ENCODE data around the gene USP28. TPM values are rescaled to one million over a fixed set of nuclear protein-coding genes. Genes with fewer than 3 reads are reported as not detected.

Gene USP28
- total and polyA plus RNA-seq, 2 of the 8 experiments (the other 6 are each of a cell fraction or from before 2014, with no cell fraction given) = 82.6 to 119 TPM

- ChIA-PET POLR2A (ENCODE audit: partially characterized antibody) (interaction anchor here (1.0 kb wide), 1 partner anchor 10 kb away, joined by 3 read pairs; no protein-coding TSS in a partner anchor), CTCF (ENCODE audit: partially characterized antibody) (interaction anchor here (0.6 to 8.0 kb wide), 24 partner anchors 7 to 359 kb away, joined by 3 to 112 read pairs (median 4); partner anchors contain the start of gene HTR3A)
- WGBS, 2 experiments (ENCODE audit: extremely low coverage in 1 of 2, insufficient coverage in 1 of 2, insufficient read length in 1 of 2, insufficient replicate concordance in 2 of 2, low coverage in 1 of 2, low lambda C conversion rate in 2 of 2, missing lambda C conversion rate in 1 of 2) = 91% methylated on average over 1 of the region's 1 CpG; no CpG with 5 or more reads in 1 of the 2 experiments
- Histone ChIP-seq H3K79me1 (ENCODE audit: low read depth, low read length) (no peaks in the 10 kb centered on the region), H3K9me3 (ENCODE audit: insufficient read depth in 2 of 2, low read depth in 1 of 2, low read length in 1 of 2) (no peaks in the 10 kb centered on the region), H2AFZ (ENCODE audit: low read length) (no peak overlapping the region), H3K9ac (replicated peaks in 1 of 4; ENCODE audit: extremely low read depth in 1 of 4, low read depth in 3 of 4, low read length in 3 of 4) (no peak overlapping the region), H3K27ac (ENCODE audit: low read depth, low read length) (no peak overlapping the region), H3K4ac (replicated peaks; ENCODE audit: insufficient read length, low read depth, low read length) (no peak overlapping the region), H3K36me3 (ENCODE audit: control insufficient read depth in 2 of 4, insufficient read depth in 4 of 4, low read length in 3 of 4) (no peaks in the 10 kb centered on the region), H2BK120ac (replicated peaks; ENCODE audit: low read depth, low read length) (no peak overlapping the region), H4K20me1 (replicated peaks in 1 of 2; ENCODE audit: control insufficient read depth in 1 of 2, insufficient read depth in 2 of 2, low read length in 2 of 2) (no peaks in the 10 kb centered on the region), H3K18ac (ENCODE audit: extremely low read depth, low read length) (no peak overlapping the region), H3K79me2 (ENCODE audit: control insufficient read depth in 1 of 2, insufficient read depth in 2 of 2, low read length in 2 of 2) (no peaks in the 10 kb centered on the region), H2BK20ac (ENCODE audit: low read length) (no peak overlapping the region), H2AK5ac (ENCODE audit: low read depth, low read length) (no peak overlapping the region), H3K14ac (ENCODE audit: insufficient read length) (no peak overlapping the region), H3K4me1 (replicated peaks in 1 of 4; ENCODE audit: control insufficient read depth in 3 of 4, insufficient read depth in 4 of 4, low read length in 3 of 4) (peaks cover 0 to 9% (median 3%) of the 10 kb centered on the region in 4 experiments; a peak in 1 of 7 replicates), H2BK15ac (ENCODE audit: low read length) (no peak overlapping the region), H3K23me2 (ENCODE audit: low read depth, low read length) (no peaks in the 10 kb centered on the region), H4K5ac (ENCODE audit: insufficient read length, low read depth, low read length) (no peak overlapping the region), H3K4me3 (ENCODE audit: extremely low read depth in 1 of 4, insufficient read depth in 2 of 4, low read depth in 3 of 4, low read length in 4 of 4) (no peak overlapping the region), H3K4me2 (ENCODE audit: insufficient read depth in 1 of 2, low read depth in 2 of 2, low read length in 2 of 2) (no peak overlapping the region), H3K56ac (replicated peaks; ENCODE audit: insufficient read length, low read depth, low read length) (no peak overlapping the region), H3K23ac (ENCODE audit: insufficient read length) (no peak overlapping the region), H2BK5ac (ENCODE audit: low read depth, low read length) (no peak overlapping the region), H4K8ac (ENCODE audit: extremely low read depth, insufficient read depth, low read length) (no peak overlapping the region), H4K91ac (replicated peaks; ENCODE audit: insufficient read length, low read length) (no peak overlapping the region), H2BK12ac (ENCODE audit: low read depth, low read length) (no peak overlapping the region), H3K27me3 (replicated peaks in 1 of 4; ENCODE audit: control insufficient read depth in 3 of 4, extremely low read depth in 1 of 4, insufficient read depth in 3 of 4, low read length in 3 of 4) (no peaks in the 10 kb centered on the region)
- DNase-seq (ENCODE audit: low read depth in 1 of 2, low spot score in 2 of 2) = no peak
- FAIRE-seq = no peak
- no peak for TF ChIP-seq SAP30 (IDR thresholded peaks at IDR 0.05; ENCODE audit: insufficient read depth, insufficient replicate concordance, low read length)
- TF ChIP-seq SIX5 (IDR thresholded peaks at IDR 0.05; ENCODE audit: low read depth, low read length) = no peak
- no peak for TF ChIP-seq GTF2F1 (IDR thresholded peaks at IDR 0.05; ENCODE audit: borderline replicate concordance, low read depth, low read length)
- TF ChIP-seq SIRT6 (IDR thresholded peaks at IDR 0.05; ENCODE audit: low read length) = no peak
- TF ChIP-seq CBX8 (IDR thresholded peaks at IDR 0.05; ENCODE audit: borderline replicate concordance, low read depth, low read length) = no peak
- no peak for TF ChIP-seq TBP (IDR thresholded peaks at IDR 0.05; ENCODE audit: low read depth, low read length)
- no peak for TF ChIP-seq KDM4A (IDR thresholded peaks at IDR 0.05; ENCODE audit: low read depth, low read length, severe bottlenecking)
- TF ChIP-seq EP300 (IDR thresholded peaks at IDR 0.05; ENCODE audit: borderline replicate concordance in 1 of 2, low read depth in 2 of 2, low read length in 2 of 2) = no peak
- TF ChIP-seq SRF (IDR thresholded peaks at IDR 0.05; ENCODE audit: low read depth, low read length) = no peak
- no peak for TF ChIP-seq CREB1 (IDR thresholded peaks at IDR 0.05)
- TF ChIP-seq RXRA (IDR thresholded peaks at IDR 0.05; ENCODE audit: insufficient read depth, low read depth, low read length) = no peak
- TF ChIP-seq POLR2A (IDR thresholded peaks at IDR 0.05; ENCODE audit: control extremely low read depth in 1 of 2, low read depth in 2 of 2, low read length in 2 of 2) = no peak
- no peak for TF ChIP-seq SP1 (IDR thresholded peaks at IDR 0.05; ENCODE audit: low read depth, low read length)
- TF ChIP-seq TAF1 (IDR thresholded peaks at IDR 0.05; ENCODE audit: low read depth, low read length) = no peak
- no peak for TF ChIP-seq KDM5A (IDR thresholded peaks at IDR 0.05; ENCODE audit: low read length)
Measured at GRCh38 chr11:113907152-113907551, 31.8 kb upstream of the USP28 start.

Measured in H1 (cell line).